Heart left ventricle (tissue), 13 donors: ENCODE results near the gene PDE6B.

Source experiments
- CTCF ChIP-seq, 12 donors: fragments of 200-600 bp; sonication (generic) in 4 of 12; IDR thresholded peaks; one replicate each; pipeline versions ENCODE4 v1.5.0 to v1.8.0; 2018 to 2022; ENCODE audit warnings: antibody characterized with exemption in 12 of 12, mild to moderate bottlenecking in 5 of 12
- POLR2A ChIP-seq, 2 donors: fragments of 450-650 bp; IDR thresholded peaks; one replicate each; pipeline ENCODE4 v1.6.1; 2017; ENCODE audit warnings: antibody characterized with exemption in 2 of 2, mild to moderate bottlenecking in 2 of 2, moderate library complexity in 2 of 2
- donor health status: ischemic (EF 13 %, LVEDD 7.1; RV severe dilation, severe dysfunction).
- donor health status: DM: no; HTN: yes; CAD: no.
- donor health status: DM: no; HTN: no; CAD: no.
- donor health status: ischemic (EF 25% LVEDD 6.9; RV normal size, moderate dysfunction).
- donor health status: ischemic (EF 25% LVEDD 5.7; RV mildly dilated, moderate dysfunction).
- donor health status: ischemic (EF 35%, LVEDD 5.7; RV mildly dilated, moderate dysfunction).
- donor health status: nonischemic (EF 11% LVEDD 7.7; RV severe dilation, severe dysfunction).
- donor health status: DM: yes; HTN: yes; CAD: no.
- donor health status: PGD.
- donor health status: ischemic (EF 29% LVEDD 5.4; RV normal size, mild dysfunction).
- donor health status: nonischemic (EF 23%, LVEDD 6.1; RV moderate dilation, normal function).

- TF ChIP-seq CTCF (IDR thresholded peaks at IDR 0.05) (no peak), POLR2A (IDR thresholded peaks at IDR 0.05) (no peak)
Measured at GRCh38 chr4:579543-580175, 45.7 kb upstream of the PDE6B start.
